Endodermal cell (in vitro differentiated cells): ENCODE data around the gene PNPO. TPM values are rescaled to one million over a fixed set of nuclear protein-coding genes. Genes with fewer than 3 reads are reported as not detected.

Source experiments
- DNase-seq: peaks from one replicate; pipeline ENCODE4 v3.0.0-alpha.2; 2017
- H3K27ac ChIP-seq: 2 replicates; pipeline ENCODE4 v1.5.1; 2013; ENCODE audit warnings: mild to moderate bottlenecking, low read depth, low read length, moderate library complexity
- H3K27me3 ChIP-seq: 2 replicates; pipeline ENCODE4 v1.6.1; 2013; ENCODE audit warnings: mild to moderate bottlenecking, low read length, moderate library complexity; ENCODE audit not compliant: insufficient read depth, control insufficient read depth, poor library complexity, severe bottlenecking
- H3K36me3 ChIP-seq: 2 replicates; pipeline ENCODE4 v1.7.0; 2013; ENCODE audit warnings: mild to moderate bottlenecking, low read length, moderate library complexity; ENCODE audit not compliant: control insufficient read depth, insufficient read depth
- H3K4me1 ChIP-seq: one replicate; pipeline ENCODE4 v1.7.0; 2013; ENCODE audit warnings: low read length; ENCODE audit not compliant: control insufficient read depth, insufficient read depth
- H3K4me3 ChIP-seq: 2 replicates; pipeline ENCODE4 v1.5.1; 2013; ENCODE audit warnings: mild to moderate bottlenecking, low read length, moderate library complexity
- H3K9ac ChIP-seq: 2 replicates; pipeline ENCODE4 v1.6.1; 2013; ENCODE audit warnings: mild to moderate bottlenecking, low read length, moderate library complexity; ENCODE audit not compliant: poor library complexity, severe bottlenecking; ENCODE audit errors: extremely low read depth
- H3K9me3 ChIP-seq: 2 replicates; pipeline ENCODE4 v1.6.1; 2013; ENCODE audit warnings: mild to moderate bottlenecking, low read length, moderate library complexity; ENCODE audit not compliant: control insufficient read depth
- H3K27ac Mint-ChIP-seq: 2 replicates; pipeline ENCODE4 v1.8.0; 2020; ENCODE audit warnings: mixed read lengths
- H3K27me3 Mint-ChIP-seq: 2 replicates; pipeline ENCODE4 v1.8.0; 2021; ENCODE audit warnings: mild to moderate bottlenecking, mixed read lengths; ENCODE audit not compliant: insufficient read depth
- H3K36me3 Mint-ChIP-seq: 2 replicates; pipeline ENCODE4 v1.8.0; 2020; ENCODE audit warnings: low read depth, mixed read lengths
- H3K4me1 Mint-ChIP-seq: 2 replicates; pipeline ENCODE4 v1.8.0; 2020; ENCODE audit warnings: mixed read lengths
- H3K4me3 Mint-ChIP-seq: 2 replicates; pipeline ENCODE4 v1.8.0; 2020; ENCODE audit warnings: mild to moderate bottlenecking, moderate library complexity, mixed read lengths
- H3K9me3 Mint-ChIP-seq: 2 replicates; pipeline ENCODE4 v1.8.0; 2020; ENCODE audit warnings: mild to moderate bottlenecking, mixed read lengths
- WGBS, 2 experiments: methylation state at CpG; one replicate each; pipeline versions ENCODE4 v1.1.5 to v1.1.7; 2013; ENCODE audit warnings: missing lambda C conversion rate in 2 of 2, mixed read lengths in 1 of 2; ENCODE audit not compliant: insufficient coverage in 1 of 2, insufficient read length in 1 of 2; 5-methylcytosine and 5-hydroxymethylcytosine counted together
- total RNA-seq, 2 donors: library from RNA; stranded (reverse); fragmentation: NEBNext Ultra II Directional in 1 of 2; extraction: Animal tissue kit (Norgen Biotek cat#: 25700) in 1 of 2; gene quantifications; 2 replicates in 1 of 2; 3 replicates in 1 of 2; pipeline ENCODE4 v1.2.1, GENCODE V29; 2021
- TF ChIP-seq, protein P1 (sequence below): fragments of 200-600 bp; sonication (generic); conservative IDR thresholded peaks from 2 replicates; pipeline ENCODE4 v1.5.0; 2021; ENCODE audit warnings: antibody characterized with exemption, mild to moderate bottlenecking

Gene PNPO
- total RNA-seq, 2 donors from 2014 or later = 8.5 to 10.4 TPM

DNA sequence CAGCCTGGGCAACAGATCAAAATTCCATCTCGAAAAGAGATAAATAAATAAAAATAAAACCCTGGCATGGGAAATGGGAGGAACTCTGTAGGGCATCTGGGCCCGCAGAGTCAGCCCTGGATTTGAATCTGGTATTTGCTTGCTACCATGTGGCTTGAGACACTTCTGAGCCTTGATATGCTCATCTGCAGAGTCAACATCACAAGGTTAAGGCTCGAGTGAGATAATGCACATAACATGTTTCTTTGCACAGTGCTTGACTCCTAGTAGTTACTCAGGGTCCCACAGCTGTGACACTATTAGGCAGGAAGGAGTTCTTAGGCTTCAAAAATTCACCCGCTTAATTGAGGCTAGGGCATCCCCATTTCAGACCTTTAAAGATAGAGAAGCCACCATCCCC, 50.8 kb downstream of the PNPO start:
- WGBS, 2 experiments = 89 to 94% methylated on average over 3 to 4 of the region's 4 CpGs
- TF ChIP-seq, protein P1, sequence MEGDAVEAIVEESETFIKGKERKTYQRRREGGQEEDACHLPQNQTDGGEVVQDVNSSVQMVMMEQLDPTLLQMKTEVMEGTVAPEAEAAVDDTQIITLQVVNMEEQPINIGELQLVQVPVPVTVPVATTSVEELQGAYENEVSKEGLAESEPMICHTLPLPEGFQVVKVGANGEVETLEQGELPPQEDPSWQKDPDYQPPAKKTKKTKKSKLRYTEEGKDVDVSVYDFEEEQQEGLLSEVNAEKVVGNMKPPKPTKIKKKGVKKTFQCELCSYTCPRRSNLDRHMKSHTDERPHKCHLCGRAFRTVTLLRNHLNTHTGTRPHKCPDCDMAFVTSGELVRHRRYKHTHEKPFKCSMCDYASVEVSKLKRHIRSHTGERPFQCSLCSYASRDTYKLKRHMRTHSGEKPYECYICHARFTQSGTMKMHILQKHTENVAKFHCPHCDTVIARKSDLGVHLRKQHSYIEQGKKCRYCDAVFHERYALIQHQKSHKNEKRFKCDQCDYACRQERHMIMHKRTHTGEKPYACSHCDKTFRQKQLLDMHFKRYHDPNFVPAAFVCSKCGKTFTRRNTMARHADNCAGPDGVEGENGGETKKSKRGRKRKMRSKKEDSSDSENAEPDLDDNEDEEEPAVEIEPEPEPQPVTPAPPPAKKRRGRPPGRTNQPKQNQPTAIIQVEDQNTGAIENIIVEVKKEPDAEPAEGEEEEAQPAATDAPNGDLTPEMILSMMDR = no peak
- Histone ChIP-seq H3K27ac (peak overlapping the region; percentile 63), H3K4me3 (no peak overlapping the region), H3K9ac (no peak overlapping the region), H3K27me3 (no peaks in the 10 kb centered on the region), H3K4me1 (peaks cover 23% of the 10 kb centered on the region), H3K9me3 (no peaks in the 10 kb centered on the region), H3K36me3 (no peaks in the 10 kb centered on the region)
- Mint-ChIP-seq H3K27me3 (no peaks in the 10 kb centered on the region), H3K36me3 (no peaks in the 10 kb centered on the region), H3K4me3 (no peak overlapping the region), H3K27ac (no peak overlapping the region), H3K9me3 (no peaks in the 10 kb centered on the region), H3K4me1 (peaks cover 52% of the 10 kb centered on the region)
- DNase-seq = no peak

DNA sequence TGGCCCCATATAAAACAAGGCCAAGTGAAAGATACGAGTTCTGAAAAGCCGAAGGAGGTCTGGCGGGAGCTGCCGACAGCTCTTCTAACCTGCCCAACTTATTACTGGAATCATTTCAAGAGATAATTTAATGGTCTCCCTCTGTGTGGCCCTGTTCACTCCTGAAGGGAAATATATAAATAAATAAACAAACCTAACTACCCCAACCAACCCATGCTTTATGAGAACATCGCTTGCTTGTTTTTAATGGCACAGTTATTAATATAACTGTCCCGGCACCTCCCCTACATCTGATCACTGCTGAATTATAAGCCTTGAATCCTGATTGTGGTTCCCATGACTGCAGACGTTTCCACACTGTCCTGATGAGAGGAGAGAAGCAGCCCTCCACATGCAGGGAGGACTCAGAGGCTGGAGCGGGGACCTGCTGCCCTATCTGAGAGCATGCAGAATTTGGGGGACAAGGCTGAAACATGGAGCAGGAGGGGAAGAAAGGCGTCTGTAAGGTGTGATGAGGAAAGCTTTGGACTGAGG, 51.7 kb downstream of the PNPO start:
- Histone ChIP-seq H3K4me1 (peaks cover 23% of the 10 kb centered on the region), H3K27ac (peak overlapping the region; percentile 60), H3K9me3 (no peaks in the 10 kb centered on the region), H3K9ac (no peak overlapping the region), H3K4me3 (no peak overlapping the region), H3K27me3 (no peaks in the 10 kb centered on the region), H3K36me3 (no peaks in the 10 kb centered on the region)
- WGBS, 2 experiments = 83 to 94% methylated on average over 2 to 8 of the region's 9 CpGs
- H3K4me3 Mint-ChIP-seq = no peak overlapping the region
- H3K36me3 Mint-ChIP-seq = no peaks in the 10 kb centered on the region
- no peak for DNase-seq
- H3K9me3 Mint-ChIP-seq = no peaks in the 10 kb centered on the region
- H3K27ac Mint-ChIP-seq = no peak overlapping the region
- peaks cover 46% of the 10 kb centered on the region for H3K4me1 Mint-ChIP-seq
- TF ChIP-seq, protein P1 = no peak
- no peaks in the 10 kb centered on the region for H3K27me3 Mint-ChIP-seq

DNA sequence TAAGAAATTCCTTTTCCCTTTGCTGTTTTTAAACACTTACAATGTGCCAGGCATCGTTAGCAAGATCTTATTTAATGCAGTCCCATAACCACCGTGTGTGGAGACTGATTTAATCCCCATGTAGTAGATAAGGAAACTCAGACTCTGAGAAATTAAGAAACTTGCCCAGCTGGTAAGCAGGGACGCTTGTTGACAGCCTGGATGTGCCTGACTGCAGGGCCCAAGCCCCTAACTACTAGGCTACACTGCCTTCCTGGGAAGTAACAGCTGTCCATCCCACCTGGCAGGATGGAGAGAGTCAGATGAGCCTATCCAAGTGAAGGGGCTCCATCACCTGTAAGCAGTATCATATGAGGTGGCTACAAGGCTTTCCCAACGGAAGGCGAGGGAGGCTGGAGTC, 52.6 kb downstream of the PNPO start:
- Histone ChIP-seq H3K27me3 (no peaks in the 10 kb centered on the region), H3K27ac (peak overlapping the region; percentile 91), H3K4me3 (no peak overlapping the region), H3K4me1 (peaks cover 23% of the 10 kb centered on the region), H3K9ac (no peak overlapping the region), H3K36me3 (no peaks in the 10 kb centered on the region), H3K9me3 (no peaks in the 10 kb centered on the region)
- H3K27ac Mint-ChIP-seq = no peak overlapping the region
- no peaks in the 10 kb centered on the region for H3K36me3 Mint-ChIP-seq
- 90 to 93% methylated on average over 5 of the region's 5 CpGs for WGBS, 2 experiments
- H3K4me3 Mint-ChIP-seq = no peak overlapping the region
- no peaks in the 10 kb centered on the region for H3K9me3 Mint-ChIP-seq
- no peaks in the 10 kb centered on the region for H3K27me3 Mint-ChIP-seq
- TF ChIP-seq, protein P1 = no peak
- peaks cover 41% of the 10 kb centered on the region for H3K4me1 Mint-ChIP-seq
- DNase-seq = no peak
